ENCODE results near the gene RPLP1.

RPLP1 gene

GRCh38 chr15:69472046-69472445 is 19.4 kb downstream of the RPLP1 start:
- Histone ChIP-seq H3K27ac (ENCODE audit: low read length) (no peak overlapping the region), H3K9me3 (replicated peaks; ENCODE audit: insufficient read depth, low read length) (no peaks in the 10 kb centered on the region), H3K27me3 (replicated peaks; ENCODE audit: insufficient read depth, low read length) (no peaks in the 10 kb centered on the region), H3F3A (ENCODE audit: insufficient read depth, low read length) (no peaks in the 10 kb centered on the region), H3K9ac (ENCODE audit: low read length) (no peak overlapping the region), H3K4me3 (ENCODE audit: low read length) (no peak overlapping the region), H3K4me1 (ENCODE audit: low read length) (no peaks in the 10 kb centered on the region), H3K9me2 (replicated peaks; ENCODE audit: insufficient read depth, low read length) (no peaks in the 10 kb centered on the region), H3K36me3 (replicated peaks; ENCODE audit: insufficient read depth, low read length) (no peaks in the 10 kb centered on the region), H2AFZ (ENCODE audit: low read length) (no peak overlapping the region), H3K4me2 (ENCODE audit: low read depth, low read length) (no peak overlapping the region), H4K20me1 (ENCODE audit: insufficient read depth, low read length) (no peaks in the 10 kb centered on the region), H3K79me2 (ENCODE audit: low read length) (no peaks in the 10 kb centered on the region)
- no peak for TF ChIP-seq EZH2phosphoT487 (IDR thresholded peaks at IDR 0.05; ENCODE audit: low read length)
- no peak for TF ChIP-seq EZH2 (optimal IDR thresholded peaks at IDR 0.05; ENCODE audit: low read depth, low read length)
- DNase-seq = no peak

DNA sequence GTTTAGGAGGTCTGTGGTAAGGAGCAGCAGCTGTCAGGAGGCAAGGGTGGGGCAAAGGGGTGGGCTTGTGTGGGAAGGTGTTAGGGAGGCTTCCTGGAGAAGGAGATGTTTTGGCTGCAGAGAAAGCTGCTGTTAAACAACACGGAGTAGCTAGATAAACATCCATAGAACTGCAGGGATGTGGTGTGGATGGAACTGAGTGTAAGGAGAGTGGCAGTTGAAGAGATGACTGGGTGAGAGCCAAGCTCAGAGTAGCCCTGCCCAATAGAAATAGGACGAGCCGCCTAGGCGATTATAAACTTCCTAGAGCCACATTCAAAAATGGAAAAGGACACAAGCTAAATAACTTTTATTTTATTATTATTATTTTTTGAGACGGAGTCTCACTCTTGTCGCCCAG is 19.9 kb downstream of the RPLP1 start:
- no peaks in the 10 kb centered on the region for H3K4me1 ChIP-seq (ENCODE audit: low read length)
- no peaks in the 10 kb centered on the region for H3K79me2 ChIP-seq (ENCODE audit: low read length)
- H3K9ac ChIP-seq (ENCODE audit: low read length) = no peak overlapping the region
- no peaks in the 10 kb centered on the region for H3K9me3 ChIP-seq (replicated peaks; ENCODE audit: insufficient read depth, low read length)
- H3K4me2 ChIP-seq (ENCODE audit: low read depth, low read length) = no peak overlapping the region
- H3F3A ChIP-seq (ENCODE audit: insufficient read depth, low read length) = no peaks in the 10 kb centered on the region
- no peaks in the 10 kb centered on the region for H3K27me3 ChIP-seq (replicated peaks; ENCODE audit: insufficient read depth, low read length)
- H3K36me3 ChIP-seq (replicated peaks; ENCODE audit: insufficient read depth, low read length) = no peaks in the 10 kb centered on the region
- TF ChIP-seq EZH2phosphoT487 (IDR thresholded peaks at IDR 0.05; ENCODE audit: low read length) (no peak), EZH2 (optimal IDR thresholded peaks at IDR 0.05; ENCODE audit: low read depth, low read length) (no peak)
- TF ChIP-seq, protein P1, sequence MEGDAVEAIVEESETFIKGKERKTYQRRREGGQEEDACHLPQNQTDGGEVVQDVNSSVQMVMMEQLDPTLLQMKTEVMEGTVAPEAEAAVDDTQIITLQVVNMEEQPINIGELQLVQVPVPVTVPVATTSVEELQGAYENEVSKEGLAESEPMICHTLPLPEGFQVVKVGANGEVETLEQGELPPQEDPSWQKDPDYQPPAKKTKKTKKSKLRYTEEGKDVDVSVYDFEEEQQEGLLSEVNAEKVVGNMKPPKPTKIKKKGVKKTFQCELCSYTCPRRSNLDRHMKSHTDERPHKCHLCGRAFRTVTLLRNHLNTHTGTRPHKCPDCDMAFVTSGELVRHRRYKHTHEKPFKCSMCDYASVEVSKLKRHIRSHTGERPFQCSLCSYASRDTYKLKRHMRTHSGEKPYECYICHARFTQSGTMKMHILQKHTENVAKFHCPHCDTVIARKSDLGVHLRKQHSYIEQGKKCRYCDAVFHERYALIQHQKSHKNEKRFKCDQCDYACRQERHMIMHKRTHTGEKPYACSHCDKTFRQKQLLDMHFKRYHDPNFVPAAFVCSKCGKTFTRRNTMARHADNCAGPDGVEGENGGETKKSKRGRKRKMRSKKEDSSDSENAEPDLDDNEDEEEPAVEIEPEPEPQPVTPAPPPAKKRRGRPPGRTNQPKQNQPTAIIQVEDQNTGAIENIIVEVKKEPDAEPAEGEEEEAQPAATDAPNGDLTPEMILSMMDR (IDR thresholded peaks at IDR 0.05; ENCODE audit: low read length) = no peak
- no peak overlapping the region for H3K4me3 ChIP-seq (ENCODE audit: low read length)
- DNase-seq = no peak
- no peaks in the 10 kb centered on the region for H4K20me1 ChIP-seq (ENCODE audit: insufficient read depth, low read length)
- H3K9me2 ChIP-seq (replicated peaks; ENCODE audit: insufficient read depth, low read length) = no peaks in the 10 kb centered on the region
- H3K27ac ChIP-seq (ENCODE audit: low read length) = no peak overlapping the region
- no peak overlapping the region for H2AFZ ChIP-seq (ENCODE audit: low read length)

- Histone ChIP-seq H3K9me2 (replicated peaks; ENCODE audit: insufficient read depth, low read length) (no peaks in the 10 kb centered on the region), H3K4me2 (ENCODE audit: low read depth, low read length) (no peak overlapping the region), H3K4me3 (ENCODE audit: low read length) (no peak overlapping the region), H3K36me3 (replicated peaks; ENCODE audit: insufficient read depth, low read length) (no peaks in the 10 kb centered on the region), H3K9me3 (replicated peaks; ENCODE audit: insufficient read depth, low read length) (no peaks in the 10 kb centered on the region), H3K27me3 (replicated peaks; ENCODE audit: insufficient read depth, low read length) (no peaks in the 10 kb centered on the region), H3F3A (ENCODE audit: insufficient read depth, low read length) (no peaks in the 10 kb centered on the region), H4K20me1 (ENCODE audit: insufficient read depth, low read length) (no peaks in the 10 kb centered on the region), H3K79me2 (ENCODE audit: low read length) (no peaks in the 10 kb centered on the region), H2AFZ (ENCODE audit: low read length) (no peak overlapping the region), H3K9ac (ENCODE audit: low read length) (no peak overlapping the region), H3K27ac (ENCODE audit: low read length) (no peak overlapping the region), H3K4me1 (ENCODE audit: low read length) (no peaks in the 10 kb centered on the region)
- DNase-seq = no peak
- TF ChIP-seq, protein P1 (IDR thresholded peaks at IDR 0.05; ENCODE audit: low read length) = no peak
- TF ChIP-seq EZH2 (optimal IDR thresholded peaks at IDR 0.05; ENCODE audit: low read depth, low read length) (no peak), EZH2phosphoT487 (IDR thresholded peaks at IDR 0.05; ENCODE audit: low read length) (no peak)
Observed at GRCh38 chr15:69474291-69474690, 21.7 kb downstream of the RPLP1 start.

DNA sequence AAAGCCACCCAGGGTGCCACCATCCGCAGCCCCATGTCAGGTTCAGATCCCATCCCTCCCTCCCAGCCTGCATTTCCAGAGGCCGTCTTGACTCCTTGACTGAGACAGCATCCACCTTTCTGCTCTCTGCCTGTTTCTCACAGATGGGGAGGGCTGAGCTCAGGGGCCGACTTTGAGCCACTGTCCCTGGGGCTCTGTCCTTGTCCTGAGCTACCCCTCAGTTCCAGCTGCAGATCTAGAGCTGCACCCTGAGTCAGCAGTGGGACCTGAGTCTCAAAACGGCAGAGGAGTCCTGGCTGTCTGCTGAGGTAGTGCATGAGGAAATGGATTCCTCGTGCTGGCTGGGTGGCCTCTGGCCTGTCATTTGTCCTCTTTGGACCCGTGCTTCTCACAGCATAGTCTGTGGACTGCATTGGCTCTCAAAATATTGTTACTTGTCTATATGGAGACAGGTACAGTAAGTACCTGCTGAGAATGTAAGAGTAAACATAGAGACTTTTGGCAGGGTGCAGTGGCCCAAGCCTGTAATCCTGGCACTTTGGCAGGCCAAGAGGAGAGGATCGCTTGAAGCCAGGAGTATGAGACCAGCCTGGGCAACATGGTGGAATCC is 22.3 kb downstream of the RPLP1 start:
- H3F3A ChIP-seq (ENCODE audit: insufficient read depth, low read length) = no peaks in the 10 kb centered on the region
- H3K4me1 ChIP-seq (ENCODE audit: low read length) = no peaks in the 10 kb centered on the region
- no peaks in the 10 kb centered on the region for H3K9me3 ChIP-seq (replicated peaks; ENCODE audit: insufficient read depth, low read length)
- DNase-seq = no peak
- no peaks in the 10 kb centered on the region for H3K36me3 ChIP-seq (replicated peaks; ENCODE audit: insufficient read depth, low read length)
- no peaks in the 10 kb centered on the region for H3K9me2 ChIP-seq (replicated peaks; ENCODE audit: insufficient read depth, low read length)
- H2AFZ ChIP-seq (ENCODE audit: low read length) = no peak overlapping the region
- no peaks in the 10 kb centered on the region for H4K20me1 ChIP-seq (ENCODE audit: insufficient read depth, low read length)
- H3K4me3 ChIP-seq (ENCODE audit: low read length) = no peak overlapping the region
- H3K27me3 ChIP-seq (replicated peaks; ENCODE audit: insufficient read depth, low read length) = no peaks in the 10 kb centered on the region
- no peak overlapping the region for H3K9ac ChIP-seq (ENCODE audit: low read length)
- no peak overlapping the region for H3K27ac ChIP-seq (ENCODE audit: low read length)
- no peak for TF ChIP-seq EZH2 (optimal IDR thresholded peaks at IDR 0.05; ENCODE audit: low read depth, low read length)
- TF ChIP-seq, protein P1 (IDR thresholded peaks at IDR 0.05; ENCODE audit: low read length) = no peak
- no peak for TF ChIP-seq EZH2phosphoT487 (IDR thresholded peaks at IDR 0.05; ENCODE audit: low read length)
- H3K79me2 ChIP-seq (ENCODE audit: low read length) = no peaks in the 10 kb centered on the region
- H3K4me2 ChIP-seq (ENCODE audit: low read depth, low read length) = no peak overlapping the region
